ENCODE measurements around the gene SERINC1.

DNA sequence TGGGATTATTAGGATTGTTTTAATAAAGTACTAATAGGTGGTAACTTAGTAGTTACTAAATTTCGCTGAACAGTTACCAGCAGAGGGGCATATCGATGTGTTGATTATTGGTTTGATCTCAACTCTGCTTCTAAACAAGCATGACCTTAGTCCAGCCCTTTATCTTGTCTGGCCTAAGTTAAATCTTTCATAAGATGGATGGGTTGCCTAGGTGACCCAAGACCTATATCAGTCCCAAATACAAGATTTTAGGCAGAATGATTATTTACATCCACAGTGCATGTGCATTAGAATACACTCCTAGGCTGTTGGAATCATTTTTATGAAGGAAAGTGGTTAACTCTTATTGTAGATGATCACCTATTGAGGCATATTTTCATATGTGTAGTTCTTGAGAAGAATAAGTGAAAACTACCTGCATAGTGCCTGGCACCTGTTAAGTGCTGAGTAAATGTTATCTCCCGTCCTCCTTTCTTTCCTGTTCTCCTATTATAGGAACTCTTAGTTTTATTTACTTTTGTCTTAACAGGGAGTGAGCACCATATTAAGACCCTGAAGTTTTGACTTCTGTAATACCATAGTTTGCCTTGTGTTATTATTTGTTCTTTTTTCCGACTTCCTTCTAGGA, 71.0 kb downstream of the SERINC1 start:
- TF ChIP-seq, protein P1, sequence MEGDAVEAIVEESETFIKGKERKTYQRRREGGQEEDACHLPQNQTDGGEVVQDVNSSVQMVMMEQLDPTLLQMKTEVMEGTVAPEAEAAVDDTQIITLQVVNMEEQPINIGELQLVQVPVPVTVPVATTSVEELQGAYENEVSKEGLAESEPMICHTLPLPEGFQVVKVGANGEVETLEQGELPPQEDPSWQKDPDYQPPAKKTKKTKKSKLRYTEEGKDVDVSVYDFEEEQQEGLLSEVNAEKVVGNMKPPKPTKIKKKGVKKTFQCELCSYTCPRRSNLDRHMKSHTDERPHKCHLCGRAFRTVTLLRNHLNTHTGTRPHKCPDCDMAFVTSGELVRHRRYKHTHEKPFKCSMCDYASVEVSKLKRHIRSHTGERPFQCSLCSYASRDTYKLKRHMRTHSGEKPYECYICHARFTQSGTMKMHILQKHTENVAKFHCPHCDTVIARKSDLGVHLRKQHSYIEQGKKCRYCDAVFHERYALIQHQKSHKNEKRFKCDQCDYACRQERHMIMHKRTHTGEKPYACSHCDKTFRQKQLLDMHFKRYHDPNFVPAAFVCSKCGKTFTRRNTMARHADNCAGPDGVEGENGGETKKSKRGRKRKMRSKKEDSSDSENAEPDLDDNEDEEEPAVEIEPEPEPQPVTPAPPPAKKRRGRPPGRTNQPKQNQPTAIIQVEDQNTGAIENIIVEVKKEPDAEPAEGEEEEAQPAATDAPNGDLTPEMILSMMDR (IDR thresholded peaks at IDR 0.05) = no peak
- TF ChIP-seq POLR2A (IDR thresholded peaks at IDR 0.05) (no peak), POLR2AphosphoS5 (IDR thresholded peaks at IDR 0.05) (no peak)

Data from breast epithelium (tissue), 3 donors.